Testis (tissue), 3 donors: ENCODE measurements around the gene AOC1. TPM values are rescaled to one million over a fixed set of nuclear protein-coding genes. Genes with fewer than 3 reads are reported as not detected.

Experiments used
- DNase-seq: peaks from one replicate; pipeline ENCODE4 v3.0.0-alpha.2; 2019
- H3K27ac ChIP-seq, 2 donors: fragments of 200-600 bp; sonication (generic); one replicate each; pipeline ENCODE4 v1.5.1; 2019
- H3K27me3 ChIP-seq: fragments of 200-600 bp; sonication (generic); one replicate; pipeline ENCODE4 v1.5.1; 2019
- H3K36me3 ChIP-seq: fragments of 200-600 bp; sonication (generic); one replicate; pipeline ENCODE4 v1.5.1; 2017; ENCODE audit warnings: low read depth; ENCODE audit errors: missing control alignments
- H3K4me1 ChIP-seq: fragments of 200-600 bp; sonication (generic); one replicate; pipeline ENCODE4 v1.5.1; 2019
- H3K4me3 ChIP-seq, 2 donors: fragments of 200-600 bp; sonication (generic); one replicate each; pipeline ENCODE4 v1.5.1; 2017 to 2019
- H3K9me3 ChIP-seq: fragments of 200-600 bp; sonication (generic); one replicate; pipeline ENCODE4 v1.5.1; 2017
- CTCF ChIP-seq, 3 experiments: fragments of 450-650 bp in 2 of 3; fragments of 200-600 bp in 1 of 3; sonication (generic) in 1 of 3; IDR thresholded peaks; one replicate each; pipeline ENCODE4 v1.5.1; 2016 to 2019; ENCODE audit warnings: antibody characterized with exemption in 3 of 3, mild to moderate bottlenecking in 2 of 3, moderate library complexity in 1 of 3
- POLR2A ChIP-seq: fragments of 450-650 bp; IDR thresholded peaks from one replicate; pipeline ENCODE4 v1.6.1; 2017; ENCODE audit warnings: antibody characterized with exemption, mild to moderate bottlenecking, moderate library complexity
- WGBS, 2 donors: methylation state at CpG; one replicate each; pipeline ENCODE4 v1.1.5; 2018; 5-methylcytosine and 5-hydroxymethylcytosine counted together
- intact Hi-C: fragments of 100-400 bp; cut with DNase I; formaldehyde crosslinking; loops from one replicate; pipeline ENCODE4 v1.15.1; 2023; ENCODE audit warnings: low total_unique reads
- polyA plus RNA-seq: library from polyadenylated mRNA; stranded (reverse); fragments of 350-450 nt; fragmentation: Illumina TruSeq; extraction: RNeasy Lipid Tissue Mini Kit (QIAGEN cat#74804); gene quantifications from one replicate; pipeline ENCODE4 v1.2.3, GENCODE V29; 2014; ENCODE audit warnings: low read depth, low replicate concordance; ENCODE audit not compliant: insufficient read depth
- total RNA-seq, 2 donors: library from RNA; depleted of rRNA; stranded (reverse); fragments of >200 nt; gene quantifications; one replicate each; pipeline ENCODE4 v1.2.3, GENCODE V29; 2016

The AOC1 gene
- total and polyA plus RNA-seq, 3 donors from 2014 or later, result 2.8 to 6.2 (median 4.5) TPM

GRCh38 chr7:150862356-150862755 is 10.0 kb downstream of the AOC1 start:
- WGBS, 2 donors, result 84 to 88% methylated on average over 6 of the region's 6 CpGs
- H3K27ac ChIP-seq, result no peak overlapping the region
- no peak for DNase-seq
- H3K9me3 ChIP-seq, result no peaks in the 10 kb centered on the region
- H3K36me3 ChIP-seq, result no peaks in the 10 kb centered on the region
- H3K27me3 ChIP-seq, result no peaks in the 10 kb centered on the region
- H3K4me3 ChIP-seq, result no peak overlapping the region
- intact Hi-C loops, result no loop called here
- TF ChIP-seq POLR2A (no peak), CTCF (IDR thresholded peaks at IDR 0.05) (no peak)
- H3K4me1 ChIP-seq, result no peaks in the 10 kb centered on the region

GRCh38 chr7:150863946-150864345 is 11.6 kb downstream of the AOC1 start:
- H3K27me3 ChIP-seq, result no peaks in the 10 kb centered on the region
- no peaks in the 10 kb centered on the region for H3K9me3 ChIP-seq
- no peaks in the 10 kb centered on the region for H3K36me3 ChIP-seq
- no peak overlapping the region for H3K4me3 ChIP-seq
- H3K27ac ChIP-seq, result no peak overlapping the region
- intact Hi-C loops, result no loop called here
- no peaks in the 10 kb centered on the region for H3K4me1 ChIP-seq
- 76 to 91% methylated on average over 6 of the region's 6 CpGs for WGBS, 2 donors
- TF ChIP-seq CTCF (IDR thresholded peaks at IDR 0.05) (no peak), POLR2A (no peak)
- no peak for DNase-seq

DNA sequence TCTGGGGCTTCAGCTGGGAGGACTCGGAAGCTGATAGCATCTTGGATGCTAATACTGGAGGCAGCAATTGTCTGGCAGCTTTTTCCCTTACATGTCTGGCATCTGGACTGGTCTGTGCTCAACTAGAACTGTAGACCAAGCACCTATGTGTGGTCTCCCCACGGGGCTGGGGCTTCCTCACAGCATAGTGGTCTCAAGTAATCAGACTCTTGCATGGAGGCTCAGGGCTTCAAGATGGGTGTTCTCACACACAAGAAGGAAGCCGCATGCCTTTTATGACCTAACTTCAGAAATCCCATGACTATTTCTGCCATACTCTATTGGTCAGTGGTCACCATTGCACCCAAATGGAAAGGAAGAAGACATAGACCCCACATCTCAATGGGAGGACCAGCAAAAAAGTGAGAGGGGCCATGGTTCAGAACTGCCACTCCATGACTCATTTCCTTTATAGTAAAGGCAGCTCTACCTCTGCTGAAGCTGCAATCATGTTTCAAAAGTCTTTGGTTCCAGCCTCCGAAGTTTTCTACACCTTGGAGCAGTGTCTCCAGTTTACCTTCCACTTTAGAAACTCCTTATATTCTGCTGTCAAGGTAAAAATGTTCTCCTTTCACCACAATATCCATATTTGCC is 14.7 kb downstream of the AOC1 start:
- intact Hi-C loops, result no loop called here

DNA sequence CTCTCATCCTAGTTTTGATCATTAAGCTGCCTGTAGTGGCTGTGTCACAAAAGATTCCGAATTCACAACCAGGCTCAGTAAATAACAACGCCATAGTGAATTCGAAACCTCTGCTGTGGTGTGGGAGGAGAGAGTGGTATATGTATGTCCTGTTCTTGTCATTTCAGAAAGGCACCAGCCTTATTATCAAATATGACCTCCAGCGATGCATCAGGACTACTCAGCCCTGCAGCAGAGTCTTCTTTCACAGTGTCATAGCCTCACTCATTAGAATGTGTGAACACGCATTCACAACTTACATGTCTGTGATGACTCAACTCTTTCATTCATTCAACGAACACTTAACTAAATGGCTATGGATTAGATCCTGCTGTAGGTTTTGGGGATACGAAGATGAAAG is 15.3 kb downstream of the AOC1 start:
- no peak for DNase-seq
- intact Hi-C loops, result no loop called here
- no peaks in the 10 kb centered on the region for H3K36me3 ChIP-seq
- 97% methylated on average over 7 of the region's 7 CpGs for WGBS, 2 donors
- H3K4me1 ChIP-seq, result no peaks in the 10 kb centered on the region
- H3K27me3 ChIP-seq, result no peaks in the 10 kb centered on the region
- H3K27ac ChIP-seq, result no peak overlapping the region
- no peak for TF ChIP-seq CTCF (IDR thresholded peaks at IDR 0.05)
- no peak for TF ChIP-seq POLR2A
- no peaks in the 10 kb centered on the region for H3K9me3 ChIP-seq
- no peak overlapping the region for H3K4me3 ChIP-seq

More for the DNA sequence above, 14.7 kb downstream of the AOC1 start:
- no peak for DNase-seq
- Histone ChIP-seq H3K36me3 (no peaks in the 10 kb centered on the region), H3K9me3 (no peaks in the 10 kb centered on the region), H3K4me3 (no peak overlapping the region), H3K27ac (no peak overlapping the region), H3K4me1 (no peaks in the 10 kb centered on the region), H3K27me3 (no peaks in the 10 kb centered on the region)
- TF ChIP-seq CTCF (IDR thresholded peaks at IDR 0.05) (no peak), POLR2A (no peak)
- WGBS, 2 donors, result 92 to 93% methylated on average over 3 to 4 of the region's 4 CpGs

DNA sequence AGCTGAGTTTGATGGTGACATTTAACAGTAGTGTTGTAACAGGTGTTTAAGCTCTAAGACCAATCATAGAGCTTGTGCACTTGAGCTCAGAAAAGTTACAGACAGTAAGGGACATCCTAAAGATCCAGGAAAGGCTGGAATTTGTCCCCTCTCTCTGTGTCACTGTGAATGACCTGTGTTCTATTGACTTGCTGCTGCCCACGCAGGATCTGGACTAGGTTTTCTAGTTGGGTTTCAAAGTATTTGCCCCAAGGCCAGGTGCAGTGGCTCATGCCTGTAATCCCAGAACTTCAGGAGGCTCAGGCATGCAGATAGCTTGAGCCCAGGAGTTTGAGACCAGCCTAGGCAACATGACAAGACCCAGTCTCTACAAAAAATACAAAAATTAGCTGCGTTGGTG is 17.1 kb downstream of the AOC1 start:
- no peak for DNase-seq
- intact Hi-C loops, result no loop called here
- no peak for TF ChIP-seq CTCF (IDR thresholded peaks at IDR 0.05)
- TF ChIP-seq POLR2A, result no peak
- H3K27me3 ChIP-seq, result no peaks in the 10 kb centered on the region
- no peaks in the 10 kb centered on the region for H3K9me3 ChIP-seq
- no peaks in the 10 kb centered on the region for H3K36me3 ChIP-seq
- no peak overlapping the region for H3K27ac ChIP-seq
- WGBS, 2 donors, result 64 to 85% methylated on average over 2 of the region's 2 CpGs
- no peak overlapping the region for H3K4me3 ChIP-seq
- no peaks in the 10 kb centered on the region for H3K4me1 ChIP-seq
